ENCODE results near the gene NKX1-2. TPM values are rescaled to one million over a fixed set of nuclear protein-coding genes. Genes with fewer than 3 reads are reported as not detected.

Gene NKX1-2
- total RNA-seq, 1 experiment from 2014 or later = 57.7 TPM

- TF ChIP-seq HMGA2 (CRISPR knock-in tag; IDR thresholded peaks at IDR 0.05) = no peak
- TF ChIP-seq SMAD4 (CRISPR knock-in tag; IDR thresholded peaks at IDR 0.05) = no peak
- TF ChIP-seq ATF2 (CRISPR knock-in tag; IDR thresholded peaks at IDR 0.05; ENCODE audit: borderline replicate concordance, low read depth) = no peak
- TF ChIP-seq ZNF671 (CRISPR knock-in tag; IDR thresholded peaks at IDR 0.05) = no peak
- no peak for TF ChIP-seq RORB (CRISPR knock-in tag; IDR thresholded peaks at IDR 0.05)
- TF ChIP-seq TP53 (CRISPR knock-in tag; IDR thresholded peaks at IDR 0.05) = no peak
Measured at GRCh38 chr10:124416733-124417132, 33.1 kb downstream of the NKX1-2 start (continued).

GRCh38 chr10:124415210-124415609 is 34.6 kb downstream of the NKX1-2 start:
- peaks cover 17% of the 10 kb centered on the region for H3K36me3 Mint-ChIP-seq
- no peak for ATAC-seq
- H3K27ac Mint-ChIP-seq = no peak overlapping the region
- POLR2A ChIA-PET = no interaction called here
- peaks cover 35% of the 10 kb centered on the region for H3K4me1 Mint-ChIP-seq
- CTCF ChIA-PET = interaction anchor here (0.6 to 3.4 kb wide), 5 partner anchors 11 to 625 kb away, joined by 3 to 15 read pairs (median 4); no protein-coding TSS in a partner anchor
- H3K27me3 Mint-ChIP-seq (ENCODE audit: low read depth) = peaks cover 9% of the 10 kb centered on the region
- DNase-seq (ENCODE audit: low spot score) = no peak
- TF ChIP-seq ZNF219 (CRISPR knock-in tag; IDR thresholded peaks at IDR 0.05; ENCODE audit: borderline replicate concordance) (no peak), MYBL2 (CRISPR knock-in tag; IDR thresholded peaks at IDR 0.05) (no peak), STAT6 (CRISPR knock-in tag; conservative IDR thresholded peaks at IDR 0.05; ENCODE audit: low read depth) (no peak), SP1 (CRISPR knock-in tag; conservative IDR thresholded peaks at IDR 0.05) (no peak), OVOL2 (CRISPR knock-in tag; IDR thresholded peaks at IDR 0.05; ENCODE audit: borderline replicate concordance) (no peak), PRRX2 (CRISPR knock-in tag; IDR thresholded peaks at IDR 0.05) (no peak), PRDM15 (CRISPR knock-in tag; IDR thresholded peaks at IDR 0.05) (no peak), SMAD3 (CRISPR knock-in tag; IDR thresholded peaks at IDR 0.05; ENCODE audit: borderline replicate concordance) (no peak), ZNF512 (CRISPR knock-in tag; IDR thresholded peaks at IDR 0.05; ENCODE audit: borderline replicate concordance) (no peak), ZNF121 (CRISPR knock-in tag; IDR thresholded peaks at IDR 0.05) (no peak), ZNF425 (CRISPR knock-in tag; conservative IDR thresholded peaks at IDR 0.05) (no peak), GRHL2 (CRISPR knock-in tag; IDR thresholded peaks at IDR 0.05; ENCODE audit: insufficient replicate concordance, severe bottlenecking) (no peak), JUN (CRISPR knock-in tag; IDR thresholded peaks at IDR 0.05) (no peak)
- H3K4me3 Mint-ChIP-seq = no peak overlapping the region
- no peaks in the 10 kb centered on the region for H3K9me3 Mint-ChIP-seq
